Liver (tissue), 3 donors: ENCODE data around the gene CT45A3.
"Not testable (repeated sequence)": the region's sequence is repeated elsewhere in the genome, so short reads cannot be mapped to it uniquely, and the experiment has no call there.

ENCODE experiments used
- JUND ChIP-seq, 2 donors: IDR thresholded peaks; 2 replicates each; pipeline ENCODE4 v1.6.1; 2016; ENCODE audit warnings: antibody characterized with exemption in 2 of 2
- TF ChIP-seq, protein P1 (sequence below): fragments of 150-350 bp; IDR thresholded peaks from 2 replicates; pipeline ENCODE4 v1.5.1; 2017; ENCODE audit warnings: improper control_type of control experiment, low read depth, low read length; ENCODE audit not compliant: missing input control
- donor health status: healthy.
- donor health status: healthy.

DNA sequence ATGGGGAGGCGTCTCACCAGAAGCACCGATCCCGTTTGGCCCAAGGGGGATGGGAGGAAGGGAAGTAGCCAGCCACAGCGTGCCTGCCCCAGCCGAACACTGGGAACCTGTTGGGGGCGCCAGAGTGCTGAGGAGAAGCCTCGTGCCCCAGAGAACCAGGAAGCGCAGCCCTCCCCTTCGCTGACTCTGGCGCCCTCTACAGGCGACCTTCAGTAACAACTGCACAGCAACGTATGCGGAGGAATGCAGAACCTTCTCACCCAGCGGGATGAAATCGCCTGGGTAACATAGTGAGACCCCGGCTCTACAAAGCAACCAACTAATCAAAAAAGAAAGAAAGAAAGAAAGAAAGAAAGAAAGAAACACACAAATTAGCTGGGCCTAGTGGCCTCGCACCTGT lies at the start of gene CT45A3:
- TF ChIP-seq, protein P1, sequence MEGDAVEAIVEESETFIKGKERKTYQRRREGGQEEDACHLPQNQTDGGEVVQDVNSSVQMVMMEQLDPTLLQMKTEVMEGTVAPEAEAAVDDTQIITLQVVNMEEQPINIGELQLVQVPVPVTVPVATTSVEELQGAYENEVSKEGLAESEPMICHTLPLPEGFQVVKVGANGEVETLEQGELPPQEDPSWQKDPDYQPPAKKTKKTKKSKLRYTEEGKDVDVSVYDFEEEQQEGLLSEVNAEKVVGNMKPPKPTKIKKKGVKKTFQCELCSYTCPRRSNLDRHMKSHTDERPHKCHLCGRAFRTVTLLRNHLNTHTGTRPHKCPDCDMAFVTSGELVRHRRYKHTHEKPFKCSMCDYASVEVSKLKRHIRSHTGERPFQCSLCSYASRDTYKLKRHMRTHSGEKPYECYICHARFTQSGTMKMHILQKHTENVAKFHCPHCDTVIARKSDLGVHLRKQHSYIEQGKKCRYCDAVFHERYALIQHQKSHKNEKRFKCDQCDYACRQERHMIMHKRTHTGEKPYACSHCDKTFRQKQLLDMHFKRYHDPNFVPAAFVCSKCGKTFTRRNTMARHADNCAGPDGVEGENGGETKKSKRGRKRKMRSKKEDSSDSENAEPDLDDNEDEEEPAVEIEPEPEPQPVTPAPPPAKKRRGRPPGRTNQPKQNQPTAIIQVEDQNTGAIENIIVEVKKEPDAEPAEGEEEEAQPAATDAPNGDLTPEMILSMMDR, result not testable (repeated sequence)
- TF ChIP-seq JUND (IDR thresholded peaks at IDR 0.05), result not testable (repeated sequence)
